Stimulated activated CD4-positive, alpha-beta T cell treated with anti-CD3 and anti-CD28 coated beads, Interleukin-2, amount 100 ng/mL, for 24 hours (primary cell): ENCODE data around the gene CERK.
"Not testable (repeated sequence)": the region's sequence is repeated elsewhere in the genome, so short reads cannot be mapped to it uniquely, and the experiment has no call there.

ENCODE experiments used
- DNase-seq, 2 donors: peaks; one replicate each; pipeline ENCODE4 v3.0.0-alpha.2; 2020

Gene CERK

DNA sequence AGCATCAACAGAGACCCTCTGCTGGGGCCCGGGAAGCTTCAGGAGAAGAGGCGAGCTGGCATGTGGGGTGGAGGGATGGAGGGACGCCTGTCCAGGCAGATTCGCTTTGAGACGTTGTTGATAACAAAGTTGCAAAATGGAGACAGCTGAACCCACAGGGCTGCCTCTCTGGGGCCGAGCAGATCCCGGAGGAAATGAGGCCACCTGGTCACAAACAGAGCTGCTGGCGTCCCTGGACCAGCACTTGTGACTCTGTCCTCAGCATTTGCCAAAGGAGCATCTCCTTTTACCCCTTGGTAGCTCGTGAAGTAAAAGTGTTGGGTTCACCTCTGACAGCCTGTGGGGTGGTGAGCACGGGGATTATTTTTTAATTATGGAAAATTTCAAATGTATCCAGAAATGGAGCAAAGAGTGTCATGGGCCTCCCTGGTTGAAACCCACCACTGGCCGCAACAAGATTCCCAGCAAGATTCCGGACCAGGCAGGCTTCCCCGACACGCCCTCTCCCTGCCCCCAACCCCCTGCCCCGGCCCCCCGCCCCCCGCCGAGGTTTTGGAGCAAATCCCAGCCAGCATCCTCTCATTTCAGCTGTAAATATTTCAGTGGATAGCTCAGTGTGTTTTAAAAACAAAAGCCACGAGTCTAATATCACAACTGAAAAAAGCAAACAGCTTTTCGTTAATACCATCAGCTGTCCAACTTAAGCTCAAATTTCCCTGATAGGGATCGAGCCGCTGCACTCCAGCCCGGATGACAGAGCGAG lies 97.6 kb downstream of the CERK start:
- DNase-seq: no peak

DNA sequence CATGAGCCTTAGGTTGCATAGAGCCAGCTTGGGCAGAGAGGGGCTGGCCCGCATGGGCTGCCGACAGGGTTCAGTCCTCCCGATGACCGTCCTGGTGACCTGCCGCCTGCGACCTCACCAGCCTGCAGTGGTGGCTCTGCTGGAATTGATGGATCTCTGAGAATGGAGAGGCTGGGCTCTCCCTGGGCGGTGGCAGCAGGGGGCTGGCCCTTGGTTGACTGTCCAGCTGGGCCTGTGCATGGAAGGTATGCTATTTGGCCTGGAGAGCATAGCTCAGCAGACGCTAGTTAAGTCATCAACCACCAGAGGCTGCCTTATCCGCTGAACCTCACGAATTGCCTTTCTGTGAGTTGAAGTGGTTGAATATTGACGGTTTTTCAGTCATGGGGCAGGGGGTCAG lies 98.2 kb downstream of the CERK start:
- no peak for DNase-seq

DNA sequence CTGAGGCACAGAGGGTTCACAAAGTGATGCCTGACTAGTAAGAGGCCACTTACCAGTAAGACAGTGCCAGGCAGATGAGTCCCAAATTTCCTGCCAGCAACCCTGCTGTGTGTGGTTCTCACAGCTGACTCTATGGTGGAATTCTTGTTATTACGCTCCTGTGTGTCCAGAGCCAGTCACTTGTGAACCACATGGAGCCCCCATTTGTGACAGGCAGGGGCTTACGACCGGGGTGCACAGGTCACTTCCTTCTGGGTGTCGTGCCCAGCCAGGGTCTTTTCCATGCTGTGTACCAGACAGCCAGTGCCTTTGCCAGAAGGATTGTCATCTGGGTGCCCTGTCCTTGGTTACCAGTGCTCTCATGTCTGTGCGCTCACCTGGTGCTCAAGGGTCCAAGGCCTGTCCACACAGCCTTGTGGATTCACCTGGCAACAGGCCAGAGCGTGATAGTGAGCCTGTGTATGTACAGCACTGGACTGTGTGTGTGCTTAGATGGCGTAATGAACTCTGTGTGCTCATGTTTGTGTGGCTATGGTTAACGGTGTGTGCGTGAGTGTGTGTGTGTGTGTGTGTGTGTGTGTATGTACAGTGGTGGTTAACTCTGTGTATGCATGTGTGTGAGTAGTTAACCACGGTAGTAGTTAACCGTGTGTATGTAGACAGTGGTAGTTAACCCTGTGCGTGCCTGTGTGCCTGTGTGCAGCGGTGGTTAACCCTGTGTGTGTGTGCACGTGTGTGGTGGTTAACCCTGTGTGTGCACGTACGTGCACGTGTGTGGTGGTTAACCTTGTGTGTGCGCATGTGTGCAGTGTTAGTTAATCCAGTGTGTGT lies 99.2 kb downstream of the CERK start:
- no peak for DNase-seq

DNA sequence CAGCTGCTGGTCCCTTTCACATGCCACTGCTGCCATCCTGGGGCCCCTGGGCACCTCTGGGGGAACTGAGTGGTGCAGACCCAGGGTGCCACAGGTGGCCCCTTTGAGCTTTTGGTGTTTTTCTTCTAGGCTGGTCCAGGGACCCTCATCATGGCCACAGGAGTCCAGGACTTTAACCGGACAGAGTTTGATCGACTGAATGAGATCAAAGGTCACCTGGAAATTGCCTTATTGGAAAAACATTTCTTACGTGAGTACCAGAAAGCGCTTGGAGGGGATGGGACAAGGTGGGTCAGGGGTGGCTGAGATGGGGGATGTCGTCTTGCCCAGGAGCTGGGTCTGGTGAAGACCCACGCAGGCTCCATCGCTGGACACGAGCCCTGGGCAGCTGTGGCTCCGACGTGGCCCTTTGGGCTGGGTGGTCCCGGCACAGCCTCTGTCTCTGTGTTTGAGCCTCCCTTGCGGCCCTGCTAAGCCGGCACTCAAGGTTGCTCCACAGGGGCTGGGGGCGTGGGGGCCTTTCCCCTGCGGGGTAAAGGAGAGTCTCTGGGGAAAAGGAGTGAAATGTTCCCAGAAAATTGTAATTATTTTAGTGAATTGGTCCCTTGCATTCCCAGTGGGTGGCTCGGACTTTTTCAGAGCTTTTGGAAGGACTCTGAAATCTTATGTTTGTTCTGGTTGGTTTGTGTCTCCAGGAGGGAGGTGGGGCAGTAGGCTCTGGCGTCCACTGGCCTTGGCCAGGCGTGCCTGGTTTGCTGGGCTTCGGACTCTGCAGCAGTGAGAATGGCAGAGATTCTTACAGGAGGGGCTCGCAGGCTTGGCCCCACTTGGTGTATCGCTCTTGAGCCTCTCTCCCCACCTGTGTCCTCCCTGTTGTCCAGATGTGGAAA lies 100.1 kb downstream of the CERK start:
- DNase-seq: no peak

DNA sequence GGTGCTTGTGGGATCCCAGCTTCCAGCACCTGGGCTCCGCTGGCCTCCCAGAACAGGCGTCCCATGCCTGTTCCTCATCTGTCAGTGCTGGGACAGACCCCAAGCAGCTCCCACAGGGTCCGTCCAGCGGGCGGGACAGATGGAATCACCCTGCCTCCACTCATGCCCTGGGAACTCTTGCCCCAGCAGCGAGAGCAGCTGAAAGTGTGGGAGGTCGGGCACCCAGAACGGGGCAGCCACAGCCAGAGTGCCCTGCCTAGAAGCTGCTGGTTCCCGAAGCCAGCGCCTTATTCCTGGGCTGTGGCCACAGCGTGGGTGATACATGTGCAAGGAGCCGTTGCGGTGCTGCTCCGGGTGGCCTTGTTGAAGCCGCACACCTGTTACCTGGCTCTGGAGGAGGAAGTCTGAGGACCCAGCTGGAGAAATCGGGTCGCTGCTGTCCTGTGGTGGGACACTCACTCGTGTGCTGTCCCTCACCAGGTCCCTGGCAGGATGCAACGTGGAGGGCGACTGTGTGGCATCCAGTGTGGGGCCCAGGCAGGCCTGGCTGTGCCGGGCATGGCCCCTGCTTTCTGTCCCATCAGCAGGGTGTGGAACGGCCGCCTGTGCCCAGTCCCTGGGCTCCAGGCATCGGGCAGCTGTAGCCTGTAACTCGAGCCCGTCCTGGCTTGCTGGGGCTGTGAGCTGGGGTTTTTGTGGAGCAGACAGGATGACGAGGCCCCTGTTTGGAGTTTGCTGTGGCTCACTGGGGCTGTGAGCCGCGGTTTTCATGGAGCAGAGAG lies 101.6 kb downstream of the CERK start:
- DNase-seq: no peak

DNA sequence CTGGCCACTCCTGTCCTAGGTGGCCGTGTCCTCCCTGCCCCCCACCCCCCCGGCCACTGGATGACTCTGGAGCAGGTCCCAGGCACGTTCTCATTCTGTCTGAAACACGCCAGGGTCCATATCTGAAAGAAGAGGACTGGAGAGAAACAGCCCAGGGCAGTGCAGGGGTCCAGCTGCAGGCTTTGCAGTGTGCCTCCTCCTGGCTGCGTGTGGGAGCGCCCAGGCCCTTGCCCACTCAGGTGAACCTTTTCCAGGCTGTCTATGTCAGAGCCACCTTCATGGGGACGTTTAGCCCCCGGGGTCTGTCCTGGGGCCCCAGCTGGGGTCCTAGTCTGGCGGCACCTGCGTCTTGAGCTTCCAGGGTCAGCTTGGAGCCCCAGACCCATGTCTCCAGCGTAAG lies 102.3 kb downstream of the CERK start:
- DNase-seq: no peak

DNA sequence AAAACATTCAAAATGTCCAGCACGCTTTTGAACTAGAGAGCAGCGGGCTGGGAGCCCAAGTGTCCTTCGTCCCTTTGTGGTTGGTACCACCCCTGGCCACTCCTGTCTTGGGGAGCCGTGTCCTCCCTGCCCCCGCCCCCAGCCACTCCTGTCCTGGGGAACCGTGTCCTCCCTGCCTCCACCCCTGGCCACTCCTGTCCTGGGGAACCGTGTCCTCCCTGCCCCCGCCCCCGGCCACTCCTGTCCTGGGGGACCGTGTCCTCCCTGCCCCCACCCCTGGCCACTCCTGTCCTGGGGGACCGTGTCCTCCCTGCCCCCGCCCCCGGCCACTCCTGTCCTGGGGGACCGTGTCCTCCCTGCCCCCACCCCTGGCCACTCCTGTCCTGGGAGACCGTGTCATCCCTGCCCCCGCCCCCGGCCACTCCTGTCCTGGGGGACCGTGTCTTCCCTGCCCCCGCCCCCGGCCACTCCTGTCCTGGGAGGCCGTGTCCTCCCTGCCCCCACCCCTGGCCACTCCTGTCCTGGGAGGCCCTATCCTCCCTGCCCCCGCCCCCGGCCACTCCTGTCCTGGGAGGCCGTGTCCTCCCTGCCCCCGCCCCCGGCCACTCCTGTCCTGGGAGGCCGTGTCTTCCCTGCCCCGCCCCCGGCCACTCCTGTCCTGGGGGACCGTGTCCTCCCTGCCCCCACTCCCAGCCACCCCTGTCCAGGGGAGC lies 102.9 kb downstream of the CERK start:
- not testable (repeated sequence) for DNase-seq
